Activated naive CD4-positive, alpha-beta T cell treated with anti-CD3 and anti-CD28 coated beads for 36 hours (primary cell): ENCODE data around the gene MCOLN1. TPM values are rescaled to one million over a fixed set of nuclear protein-coding genes. Genes with fewer than 3 reads are reported as not detected.

ENCODE experiments used
- CTCF ChIA-PET: fragments of 350-600 bp; sonication (Branson Sonifier 250); formaldehyde crosslinking; loops from one replicate; lab custom pipeline; 2021; ENCODE audit warnings: antibody characterized with exemption; lab: Charles Lee
- DNase-seq: peaks from one replicate; pipeline ENCODE4 v3.0.0-alpha.2; 2020
- H3K27ac Mint-ChIP-seq: one replicate; pipeline ENCODE4 v1.8.0; 2021; ENCODE audit warnings: mild to moderate bottlenecking, mixed read lengths
- H3K27me3 Mint-ChIP-seq: one replicate; pipeline ENCODE4 v1.8.0; 2021; ENCODE audit warnings: low read depth, mixed read lengths
- H3K36me3 Mint-ChIP-seq: one replicate; pipeline ENCODE4 v1.8.0; 2021; ENCODE audit warnings: low read depth, mixed read lengths
- H3K4me1 Mint-ChIP-seq: one replicate; pipeline ENCODE4 v1.8.0; 2021; ENCODE audit warnings: low read depth, mixed read lengths
- H3K4me3 Mint-ChIP-seq: one replicate; pipeline ENCODE4 v1.8.0; 2021; ENCODE audit warnings: mild to moderate bottlenecking, moderate library complexity, mixed read lengths
- H3K9me3 Mint-ChIP-seq: one replicate; pipeline ENCODE4 v1.8.0; 2021; ENCODE audit warnings: mixed read lengths
- intact Hi-C: fragments of 100-400 bp; cut with micrococcal nuclease; formaldehyde crosslinking; loops from one replicate; pipeline ENCODE4 v1.15.1; 2023
- total RNA-seq, 2 experiments: library from RNA; stranded (reverse); gene quantifications; one replicate each; pipeline ENCODE4 v1.2.3, GENCODE V29; 2021

MCOLN1 gene
- total RNA-seq, 2 experiments from 2014 or later: 4.2 to 5.2 TPM

DNA sequence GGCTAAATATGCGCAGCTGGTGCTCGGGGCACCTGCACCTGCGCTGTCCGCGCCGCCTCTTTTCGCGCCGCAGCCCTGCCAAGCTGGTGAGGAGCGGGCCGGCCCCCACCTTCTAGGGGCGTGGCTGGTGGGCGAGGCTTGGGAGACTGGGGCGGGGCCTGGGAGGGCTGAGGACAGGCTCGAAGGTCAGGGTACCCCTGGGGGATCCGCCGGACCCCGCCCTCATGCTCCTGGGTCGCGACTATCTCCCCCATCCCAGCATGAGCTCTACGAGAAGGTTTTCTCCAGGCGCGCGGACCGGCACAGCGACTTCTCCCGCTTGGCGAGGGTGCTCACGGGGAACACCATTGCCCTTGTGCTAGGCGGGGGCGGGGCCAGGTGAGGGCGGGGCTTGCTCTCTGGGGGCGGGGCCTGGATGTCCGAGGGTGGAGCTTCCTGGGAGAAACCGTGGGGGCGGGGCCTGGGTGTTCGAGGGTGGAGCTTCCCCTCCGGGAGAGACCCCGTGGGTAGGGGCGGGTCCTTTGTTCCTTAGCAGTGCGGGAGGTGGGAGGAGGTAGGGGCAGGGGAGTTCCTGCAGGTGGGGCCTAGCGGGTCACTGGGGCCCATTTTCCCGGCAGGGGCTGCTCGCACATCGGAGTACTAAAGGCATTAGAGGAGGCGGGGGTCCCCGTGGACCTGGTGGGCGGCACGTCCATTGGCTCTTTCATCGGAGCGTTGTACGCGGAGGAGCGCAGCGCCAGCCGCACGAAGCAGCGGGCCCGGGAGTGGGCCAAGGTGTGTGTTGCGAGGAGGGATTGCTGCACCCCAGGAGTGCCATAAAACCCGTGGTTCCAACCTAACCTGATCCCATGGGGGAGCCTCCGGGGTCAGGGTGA is 32.8 kb downstream of the MCOLN1 start:
- intact Hi-C loops: no loop called here
- CTCF ChIA-PET: interaction anchor here (1.9 kb wide), 1 partner anchor 12 kb away, joined by 4 read pairs; no protein-coding TSS in a partner anchor
- Mint-ChIP-seq H3K27me3 (no peaks in the 10 kb centered on the region), H3K27ac (no peak overlapping the region), H3K4me1 (peaks cover 6% of the 10 kb centered on the region), H3K36me3 (peaks cover 25% of the 10 kb centered on the region), H3K4me3 (no peak overlapping the region), H3K9me3 (no peaks in the 10 kb centered on the region)
- DNase-seq: peak; percentile 41

DNA sequence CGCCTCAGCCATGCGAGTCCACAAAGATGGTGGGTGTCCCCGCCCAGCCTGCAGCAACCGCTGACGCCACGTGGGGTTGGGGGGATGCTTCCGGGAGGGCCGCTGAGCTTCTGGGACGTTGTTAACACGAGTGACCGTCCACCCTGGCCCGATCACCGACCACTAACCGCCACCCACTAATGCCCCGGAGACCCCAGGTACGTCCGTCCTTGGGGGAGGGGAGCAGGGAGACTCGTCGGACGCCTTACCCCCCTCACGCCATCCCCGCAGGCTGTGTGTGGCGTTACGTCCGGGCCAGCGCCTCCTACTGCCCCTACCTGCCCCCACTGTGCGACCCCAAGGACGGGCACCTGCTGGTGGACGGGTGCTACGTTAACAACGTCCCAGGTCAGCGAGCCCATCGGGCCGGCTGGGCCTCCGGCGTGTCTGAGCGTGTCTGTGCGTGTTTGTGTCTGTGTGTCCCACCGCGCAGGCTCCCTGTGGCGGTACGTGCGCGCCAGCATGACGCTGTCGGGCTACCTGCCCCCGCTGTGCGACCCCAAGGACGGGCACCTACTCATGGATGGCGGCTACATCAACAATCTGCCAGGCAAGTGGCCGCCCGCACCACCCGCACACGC is 34.4 kb downstream of the MCOLN1 start:
- no peaks in the 10 kb centered on the region for H3K9me3 Mint-ChIP-seq
- CTCF ChIA-PET: interaction anchor here (1.9 kb wide), 1 partner anchor 10 kb away, joined by 4 read pairs; no protein-coding TSS in a partner anchor
- no peak overlapping the region for H3K27ac Mint-ChIP-seq
- H3K27me3 Mint-ChIP-seq: no peaks in the 10 kb centered on the region
- H3K36me3 Mint-ChIP-seq: peaks cover 26% of the 10 kb centered on the region
- no peak for DNase-seq
- intact Hi-C loops: no loop called here
- H3K4me1 Mint-ChIP-seq: peaks cover 2% of the 10 kb centered on the region
- no peak overlapping the region for H3K4me3 Mint-ChIP-seq

DNA sequence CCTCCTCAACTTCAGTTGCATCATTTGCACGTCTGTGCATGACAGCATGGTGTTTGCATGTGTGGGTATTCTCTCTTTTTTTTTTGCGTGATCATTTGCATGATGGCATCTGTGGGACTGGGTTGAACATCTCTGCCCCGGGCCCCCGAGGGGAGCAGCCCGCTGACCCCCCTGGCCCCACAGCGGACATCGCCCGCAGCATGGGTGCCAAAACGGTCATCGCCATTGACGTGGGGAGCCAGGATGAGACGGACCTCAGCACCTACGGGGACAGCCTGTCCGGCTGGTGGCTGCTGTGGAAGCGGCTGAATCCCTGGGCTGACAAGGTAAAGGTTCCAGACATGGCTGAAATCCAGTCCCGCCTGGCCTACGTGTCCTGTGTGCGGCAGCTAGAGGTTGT is 36.2 kb downstream of the MCOLN1 start:
- H3K9me3 Mint-ChIP-seq: no peaks in the 10 kb centered on the region
- no peak for DNase-seq
- H3K36me3 Mint-ChIP-seq: peaks cover 27% of the 10 kb centered on the region
- H3K4me3 Mint-ChIP-seq: no peak overlapping the region
- intact Hi-C loops: no loop called here
- H3K27me3 Mint-ChIP-seq: no peaks in the 10 kb centered on the region
- no peaks in the 10 kb centered on the region for H3K4me1 Mint-ChIP-seq
- no peak overlapping the region for H3K27ac Mint-ChIP-seq
- CTCF ChIA-PET: interaction anchor here (0.8 kb wide), 1 partner anchor 30 kb away, joined by 3 read pairs; no protein-coding TSS in a partner anchor

GRCh38 chr19:7559102-7559501 is 36.7 kb downstream of the MCOLN1 start:
- Mint-ChIP-seq H3K27me3 (no peaks in the 10 kb centered on the region), H3K27ac (no peak overlapping the region)

DNA sequence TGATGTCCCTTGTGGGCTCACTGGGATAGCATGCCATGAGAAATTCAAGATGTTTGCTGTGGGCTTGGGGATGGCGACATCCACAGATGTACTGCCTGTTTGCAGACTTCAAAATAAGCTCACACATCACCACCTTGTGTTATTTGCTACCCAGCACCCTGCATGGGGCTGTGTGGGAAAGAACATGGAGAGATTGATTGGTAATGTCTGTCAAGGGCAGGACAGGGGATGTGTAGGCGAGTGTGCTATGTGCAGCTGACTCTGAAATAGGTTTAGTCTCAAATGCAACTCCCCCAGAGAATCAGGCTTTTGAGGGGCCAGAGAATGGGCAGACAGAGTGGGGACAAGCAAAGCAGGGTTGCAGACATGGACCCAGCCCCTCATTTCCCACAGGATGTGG is 37.8 kb downstream of the MCOLN1 start:
- peaks cover 27% of the 10 kb centered on the region for H3K36me3 Mint-ChIP-seq
- no peak overlapping the region for H3K4me3 Mint-ChIP-seq
- H3K27ac Mint-ChIP-seq: no peak overlapping the region
- DNase-seq: no peak
- CTCF ChIA-PET: interaction anchor here (0.7 kb wide), 1 partner anchor 240 kb away, joined by 3 read pairs; no protein-coding TSS in a partner anchor
- intact Hi-C loops: no loop called here
- no peaks in the 10 kb centered on the region for H3K4me1 Mint-ChIP-seq
- no peaks in the 10 kb centered on the region for H3K27me3 Mint-ChIP-seq
- H3K9me3 Mint-ChIP-seq: no peaks in the 10 kb centered on the region

More at GRCh38 chr19:7559102-7559501, 36.7 kb downstream of the MCOLN1 start:
- no peaks in the 10 kb centered on the region for H3K4me1 Mint-ChIP-seq
- H3K4me3 Mint-ChIP-seq: no peak overlapping the region
- H3K36me3 Mint-ChIP-seq: peaks cover 27% of the 10 kb centered on the region
- intact Hi-C loops: no loop called here
- DNase-seq: no peak
- no peaks in the 10 kb centered on the region for H3K9me3 Mint-ChIP-seq
- CTCF ChIA-PET: no interaction called here

GRCh38 chr19:7561325-7561724 is 38.9 kb downstream of the MCOLN1 start:
- Mint-ChIP-seq H3K4me1 (no peaks in the 10 kb centered on the region), H3K27me3 (no peaks in the 10 kb centered on the region), H3K9me3 (no peaks in the 10 kb centered on the region), H3K27ac (no peak overlapping the region), H3K4me3 (no peak overlapping the region), H3K36me3 (peaks cover 25% of the 10 kb centered on the region)
- intact Hi-C loops: no loop called here
- DNase-seq: no peak
- CTCF ChIA-PET: no interaction called here

GRCh38 chr19:7562646-7563393 is 40.4 kb downstream of the MCOLN1 start:
- H3K27ac Mint-ChIP-seq: no peak overlapping the region
- no peaks in the 10 kb centered on the region for H3K4me1 Mint-ChIP-seq
- DNase-seq: no peak
- intact Hi-C loops: no loop called here
- H3K27me3 Mint-ChIP-seq: no peaks in the 10 kb centered on the region
- no peaks in the 10 kb centered on the region for H3K9me3 Mint-ChIP-seq
- CTCF ChIA-PET: no interaction called here
- H3K4me3 Mint-ChIP-seq: no peak overlapping the region
- peaks cover 18% of the 10 kb centered on the region for H3K36me3 Mint-ChIP-seq

- H3K27ac Mint-ChIP-seq: no peak overlapping the region
- no peaks in the 10 kb centered on the region for H3K27me3 Mint-ChIP-seq
- H3K36me3 Mint-ChIP-seq: peaks cover 10% of the 10 kb centered on the region
- H3K9me3 Mint-ChIP-seq: no peaks in the 10 kb centered on the region
- DNase-seq: no peak
- CTCF ChIA-PET: interaction anchor here (1.9 kb wide), 1 partner anchor 116 kb away, joined by 5 read pairs; the partner anchor contains the start of gene TRAPPC5
- no peaks in the 10 kb centered on the region for H3K4me1 Mint-ChIP-seq
- no peak overlapping the region for H3K4me3 Mint-ChIP-seq
- intact Hi-C loops: no loop called here
These were observed 42.4 kb downstream of the MCOLN1 start for GRCh38 chr19:7564866-7565265.

DNA sequence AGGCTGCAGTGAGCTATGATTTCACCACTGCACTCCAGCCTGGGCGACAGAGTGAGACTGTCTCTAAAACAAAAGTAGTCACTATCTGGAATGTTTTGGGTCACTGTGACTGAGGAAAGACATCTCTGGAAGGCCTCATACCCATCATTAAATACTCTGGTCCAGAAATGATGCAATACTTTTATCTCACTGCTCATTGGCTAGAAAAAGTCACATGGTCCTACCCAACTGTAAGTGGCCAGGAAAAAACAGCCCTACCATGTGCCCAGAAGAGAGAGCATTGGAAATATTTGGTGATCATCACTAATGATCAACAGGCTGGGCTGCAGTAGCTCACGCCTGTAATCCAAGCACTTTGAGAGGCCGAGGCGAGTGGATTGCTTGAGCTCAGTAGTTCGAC is 42.9 kb downstream of the MCOLN1 start:
- Mint-ChIP-seq H3K36me3 (peaks cover 7% of the 10 kb centered on the region), H3K27me3 (no peaks in the 10 kb centered on the region), H3K4me3 (no peak overlapping the region), H3K9me3 (no peaks in the 10 kb centered on the region), H3K27ac (no peak overlapping the region), H3K4me1 (no peaks in the 10 kb centered on the region)
- intact Hi-C loops: no loop called here
- CTCF ChIA-PET: interaction anchor here (0.6 to 4.2 kb wide), 5 partner anchors 31 to 234 kb away, joined by 3 to 36 read pairs (median 4); partner anchors contain the start of genes PET100, TRAPPC5 and XAB2
- DNase-seq: no peak

DNA sequence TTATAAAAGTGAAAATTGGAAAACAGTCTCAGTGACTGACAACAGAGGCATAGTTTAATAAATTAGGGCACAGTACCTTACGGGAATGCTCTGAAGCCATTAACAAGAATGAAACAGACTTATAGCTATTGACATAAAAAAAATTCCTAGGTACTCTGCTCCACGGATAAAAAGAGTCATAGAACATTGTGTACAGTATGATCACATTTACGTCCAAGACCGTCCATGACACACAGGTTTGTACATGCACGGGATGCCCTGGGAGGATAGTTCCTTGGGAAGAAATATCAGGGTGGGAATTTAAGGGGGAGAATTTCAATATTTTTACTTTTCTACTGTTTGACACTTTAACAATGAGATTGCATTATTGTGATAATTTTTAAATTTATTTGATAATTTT is 48.3 kb downstream of the MCOLN1 start:
- no peaks in the 10 kb centered on the region for H3K36me3 Mint-ChIP-seq
- H3K4me1 Mint-ChIP-seq: no peaks in the 10 kb centered on the region
- CTCF ChIA-PET: interaction anchor here (0.6 kb wide), 1 partner anchor 240 kb away, joined by 3 read pairs; no protein-coding TSS in a partner anchor
- H3K9me3 Mint-ChIP-seq: no peaks in the 10 kb centered on the region
- intact Hi-C loops: no loop called here
- H3K4me3 Mint-ChIP-seq: no peak overlapping the region
- no peak overlapping the region for H3K27ac Mint-ChIP-seq
- DNase-seq: no peak
- H3K27me3 Mint-ChIP-seq: no peaks in the 10 kb centered on the region

DNA sequence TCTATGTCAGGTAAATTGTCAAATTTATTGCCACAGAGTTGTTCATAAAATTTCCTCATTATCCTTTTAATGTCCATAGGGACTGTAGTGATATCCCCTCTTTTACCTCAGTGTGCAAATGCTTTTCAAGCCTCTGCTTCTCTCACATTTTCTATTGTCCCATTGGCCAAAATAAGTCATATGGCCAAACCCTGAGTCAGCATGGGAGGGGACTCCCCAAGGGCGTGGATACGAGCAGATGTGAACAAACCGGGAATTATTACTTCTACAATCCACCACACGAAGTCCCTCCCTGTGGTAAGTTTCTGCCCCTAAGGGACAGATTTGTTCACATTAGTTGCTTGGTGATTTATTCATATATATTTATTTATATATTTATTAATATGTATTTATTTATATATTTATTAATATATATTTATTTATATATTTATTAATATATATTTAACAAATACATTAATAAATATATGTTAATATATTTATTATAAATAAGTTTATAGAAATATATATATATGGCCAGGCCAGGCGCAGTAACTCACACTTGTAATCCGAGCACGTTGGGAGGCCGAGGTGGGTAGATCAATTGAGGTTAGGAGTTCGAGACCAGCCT is 53.1 kb downstream of the MCOLN1 start:
- Mint-ChIP-seq H3K4me1 (no peaks in the 10 kb centered on the region), H3K4me3 (no peak overlapping the region), H3K9me3 (no peaks in the 10 kb centered on the region), H3K36me3 (no peaks in the 10 kb centered on the region), H3K27ac (no peak overlapping the region), H3K27me3 (peaks cover 4% of the 10 kb centered on the region)
- CTCF ChIA-PET: no interaction called here
- DNase-seq: no peak
- intact Hi-C loops: no loop called here
